ACC112 (cell line): Measurements from ENCODE around the gene LRRC3B.

ENCODE experiments used
- H2AFZ ChIP-seq: fragments of 200-600 bp; sonication (generic); one replicate; pipeline ENCODE4 v1.6.0; 2017; ENCODE audit warnings: antibody characterized with exemption, low read length; ENCODE audit not compliant: unreplicated experiment
- H3K27ac ChIP-seq: fragments of 200-600 bp; sonication (generic); 2 replicates; pipeline ENCODE4 v1.5.1; 2014; ENCODE audit warnings: low read depth, mild to moderate bottlenecking, antibody characterized with exemption, low read length, moderate library complexity
- H3K27me3 ChIP-seq: fragments of 200-600 bp; sonication (generic); 2 replicates; pipeline ENCODE4 v1.6.1; 2014; ENCODE audit warnings: mild to moderate bottlenecking, antibody characterized with exemption, low read length, moderate library complexity, mixed read lengths; ENCODE audit not compliant: insufficient read depth
- H3K36me3 ChIP-seq: fragments of 200-600 bp; sonication (generic); 2 replicates; pipeline ENCODE4 v1.6.1; 2016; ENCODE audit warnings: mild to moderate bottlenecking, antibody characterized with exemption, low read length, moderate library complexity, mixed read lengths; ENCODE audit not compliant: insufficient read depth
- H3K4me1 ChIP-seq: fragments of 200-600 bp; sonication (generic); one replicate; pipeline ENCODE4 v1.6.1; 2016; ENCODE audit warnings: low read length, mixed read lengths; ENCODE audit not compliant: insufficient read depth, unreplicated experiment, control insufficient read depth
- H3K4me3 ChIP-seq: fragments of 200-600 bp; sonication (generic); 2 replicates; pipeline ENCODE4 v1.5.1; 2014; ENCODE audit warnings: mild to moderate bottlenecking, low read depth, low read length
- H3K79me2 ChIP-seq: fragments of 200-600 bp; sonication (generic); one replicate; pipeline ENCODE4 v1.6.0; 2016; ENCODE audit warnings: low read length; ENCODE audit not compliant: control insufficient read depth, unreplicated experiment, insufficient read depth

Gene LRRC3B

DNA sequence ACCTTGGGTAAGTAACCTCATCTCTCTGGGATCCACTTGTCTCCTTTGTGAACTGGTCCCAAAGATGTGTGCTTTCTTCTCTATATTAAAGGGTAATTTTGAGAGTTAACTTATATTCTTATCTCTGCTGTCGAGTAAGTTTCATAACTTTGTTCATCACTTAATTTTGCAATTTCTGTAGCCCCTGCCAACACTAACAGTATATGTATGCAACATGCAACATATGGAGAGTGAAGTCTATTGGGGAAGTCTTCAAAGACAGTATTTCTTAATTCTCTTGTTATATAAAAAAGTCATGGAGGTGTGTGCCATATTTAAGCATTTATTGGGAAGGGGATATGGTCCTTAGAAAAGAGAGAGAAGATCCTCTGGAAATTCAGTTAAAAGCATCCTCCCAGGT, 85.9 kb downstream of the LRRC3B start:
- Histone ChIP-seq H3K27me3 (no peaks in the 10 kb centered on the region), H3K79me2 (no peaks in the 10 kb centered on the region), H3K36me3 (no peaks in the 10 kb centered on the region), H3K4me3 (no peak overlapping the region), H2AFZ (no peak overlapping the region), H3K4me1 (no peaks in the 10 kb centered on the region), H3K27ac (no peak overlapping the region)

DNA sequence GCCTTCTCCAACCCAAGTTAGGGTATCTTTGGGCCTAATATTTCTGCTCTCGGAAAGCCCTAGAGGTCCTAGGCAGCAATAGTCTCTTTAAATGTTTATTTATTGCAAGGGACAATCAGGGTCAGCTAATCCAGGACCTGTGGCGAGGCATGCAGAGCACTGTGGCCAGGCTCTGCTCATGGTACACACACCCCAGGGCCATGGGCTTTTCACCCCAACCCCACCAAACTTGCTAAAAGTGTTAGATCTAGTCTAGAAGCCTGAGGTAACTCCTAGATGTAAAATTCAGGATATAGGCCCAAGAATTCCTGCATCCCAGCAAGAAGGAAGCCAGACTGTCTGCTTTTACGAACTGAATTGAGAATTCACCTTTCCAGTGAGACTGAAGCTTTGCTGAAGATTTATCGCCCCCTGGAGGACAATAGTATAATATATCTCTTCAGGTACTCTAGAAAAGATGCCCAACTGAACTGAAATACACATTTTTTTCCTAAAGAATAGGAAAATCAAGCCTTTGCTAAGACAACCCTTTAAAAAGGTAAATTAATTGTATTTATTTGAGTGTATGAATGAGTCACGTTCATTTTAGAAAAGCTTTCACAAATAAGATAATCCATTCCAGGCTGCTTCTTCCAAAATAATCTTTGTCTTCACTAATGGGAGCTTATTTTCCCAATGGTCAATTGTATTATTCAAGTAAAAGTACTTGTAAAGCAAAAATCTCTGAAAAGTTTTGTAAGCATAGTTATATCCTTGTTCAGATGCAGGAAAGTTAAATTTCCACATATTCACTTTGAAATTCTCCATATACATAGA, 89.8 kb downstream of the LRRC3B start:
- Histone ChIP-seq H3K79me2 (no peaks in the 10 kb centered on the region), H3K4me1 (no peaks in the 10 kb centered on the region), H3K36me3 (no peaks in the 10 kb centered on the region), H3K4me3 (no peak overlapping the region), H2AFZ (no peak overlapping the region), H3K27ac (no peak overlapping the region), H3K27me3 (no peaks in the 10 kb centered on the region)

DNA sequence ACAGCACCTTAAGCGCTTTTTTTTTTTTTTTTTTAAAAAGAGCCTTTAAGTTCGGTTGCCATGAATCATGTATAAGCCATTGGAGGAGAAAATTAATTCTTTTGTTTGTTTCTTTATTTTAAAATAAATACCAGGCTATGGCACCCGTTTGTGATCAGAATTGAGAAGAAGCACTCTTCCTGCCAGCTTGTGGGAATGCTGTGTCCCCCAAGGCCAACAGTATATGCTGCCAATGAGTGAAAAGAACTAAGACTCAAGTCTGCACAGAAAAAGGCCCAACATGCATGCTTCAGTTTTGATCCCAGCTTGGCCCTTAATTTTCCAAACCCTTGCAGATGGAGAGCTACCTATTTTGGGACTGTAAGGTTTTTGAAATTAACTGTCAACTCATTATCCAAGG, 90.5 kb downstream of the LRRC3B start:
- no peaks in the 10 kb centered on the region for H3K27me3 ChIP-seq
- no peaks in the 10 kb centered on the region for H3K79me2 ChIP-seq
- H2AFZ ChIP-seq: no peak overlapping the region
- no peak overlapping the region for H3K4me3 ChIP-seq
- H3K36me3 ChIP-seq: no peaks in the 10 kb centered on the region
- no peak overlapping the region for H3K27ac ChIP-seq
- H3K4me1 ChIP-seq: no peaks in the 10 kb centered on the region

DNA sequence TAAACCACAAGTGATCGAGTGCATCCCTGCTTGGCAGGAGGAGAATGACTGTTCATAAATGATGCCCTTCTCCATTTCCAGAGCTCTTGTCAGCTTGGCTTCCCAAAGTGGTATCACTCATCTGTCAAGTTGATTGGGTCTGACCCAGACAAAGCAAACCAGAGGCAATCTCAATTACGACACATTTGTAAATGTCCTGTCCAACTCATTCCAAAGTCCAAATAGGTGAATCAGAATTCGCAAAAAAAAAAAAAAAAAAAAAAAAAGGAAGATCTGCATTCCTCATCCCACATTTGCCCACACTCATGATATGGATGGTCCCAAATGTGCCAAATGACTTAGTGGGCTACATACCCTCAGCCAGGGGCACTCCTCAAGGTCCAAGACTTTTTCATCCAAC, 91.9 kb downstream of the LRRC3B start:
- H3K79me2 ChIP-seq: no peaks in the 10 kb centered on the region
- H3K4me1 ChIP-seq: no peaks in the 10 kb centered on the region
- H3K36me3 ChIP-seq: no peaks in the 10 kb centered on the region
- no peak overlapping the region for H3K27ac ChIP-seq
- H2AFZ ChIP-seq: no peak overlapping the region
- no peak overlapping the region for H3K4me3 ChIP-seq
- H3K27me3 ChIP-seq: no peaks in the 10 kb centered on the region

DNA sequence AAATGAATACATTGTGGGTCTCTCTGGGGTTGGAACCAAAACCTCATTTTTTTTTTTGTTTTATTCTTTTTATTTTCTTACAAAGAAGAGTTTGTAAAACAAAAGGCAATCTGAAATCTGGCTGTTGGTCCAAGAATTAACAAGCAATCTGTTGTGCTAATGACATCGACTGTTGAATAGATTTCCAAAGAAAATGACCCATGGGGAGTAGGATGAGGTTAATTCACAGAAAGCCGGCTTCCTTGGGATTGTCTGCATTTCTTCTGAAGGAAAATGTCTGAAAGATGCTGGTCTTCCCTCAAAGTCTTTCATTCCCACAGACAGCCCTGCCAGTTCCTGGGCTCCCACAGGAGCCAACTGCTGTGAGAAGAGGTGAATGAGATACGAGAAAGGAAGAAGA, 92.9 kb downstream of the LRRC3B start:
- Histone ChIP-seq H3K27me3 (no peaks in the 10 kb centered on the region), H2AFZ (no peak overlapping the region), H3K36me3 (no peaks in the 10 kb centered on the region), H3K4me3 (no peak overlapping the region), H3K79me2 (no peaks in the 10 kb centered on the region), H3K4me1 (no peaks in the 10 kb centered on the region), H3K27ac (no peak overlapping the region)

DNA sequence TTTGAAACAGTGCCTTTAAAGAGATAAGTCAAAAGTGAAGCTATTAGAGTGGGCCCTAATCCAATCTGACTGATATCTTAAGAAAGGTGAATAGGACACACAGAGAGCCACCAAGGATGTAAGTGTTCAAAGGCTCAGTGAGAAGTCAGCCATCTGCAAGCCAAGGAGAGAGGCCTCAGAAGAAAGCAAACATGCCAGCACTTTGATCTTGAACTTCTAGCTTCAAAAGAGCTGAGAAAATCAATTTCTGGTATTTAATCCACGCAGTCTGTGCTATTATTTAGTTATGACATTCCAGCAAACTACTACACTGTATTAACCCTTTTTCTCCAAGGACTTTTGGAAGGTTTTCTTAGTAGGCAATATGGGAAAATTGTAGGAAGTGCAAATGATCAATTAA, 95.7 kb downstream of the LRRC3B start:
- H2AFZ ChIP-seq: no peak overlapping the region
- H3K79me2 ChIP-seq: no peaks in the 10 kb centered on the region
- H3K36me3 ChIP-seq: no peaks in the 10 kb centered on the region
- no peak overlapping the region for H3K4me3 ChIP-seq
- H3K4me1 ChIP-seq: no peaks in the 10 kb centered on the region
- H3K27me3 ChIP-seq: no peaks in the 10 kb centered on the region
- H3K27ac ChIP-seq: no peak overlapping the region

DNA sequence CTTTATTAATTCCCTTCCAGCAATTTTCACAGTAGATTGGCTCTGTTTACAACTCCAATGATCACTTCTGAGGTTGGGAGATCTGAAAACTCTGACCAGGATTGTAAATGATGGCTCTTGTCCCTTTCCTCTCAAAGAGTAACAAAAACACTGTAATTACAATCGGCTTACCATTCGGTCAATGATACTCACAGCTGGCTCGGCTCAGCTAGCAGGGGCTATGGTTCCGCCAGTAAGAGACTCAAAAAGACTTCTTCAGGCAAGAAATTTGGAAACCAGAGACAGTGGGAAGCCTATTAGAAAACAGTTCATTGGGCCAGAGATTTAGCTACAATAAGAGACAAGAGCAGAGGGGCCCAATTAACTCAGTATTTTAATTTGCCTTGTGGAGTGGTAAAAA, 96.6 kb downstream of the LRRC3B start:
- Histone ChIP-seq H3K4me1 (no peaks in the 10 kb centered on the region), H3K27me3 (no peaks in the 10 kb centered on the region), H3K4me3 (no peak overlapping the region), H3K79me2 (no peaks in the 10 kb centered on the region), H3K36me3 (no peaks in the 10 kb centered on the region), H2AFZ (no peak overlapping the region), H3K27ac (no peak overlapping the region)

DNA sequence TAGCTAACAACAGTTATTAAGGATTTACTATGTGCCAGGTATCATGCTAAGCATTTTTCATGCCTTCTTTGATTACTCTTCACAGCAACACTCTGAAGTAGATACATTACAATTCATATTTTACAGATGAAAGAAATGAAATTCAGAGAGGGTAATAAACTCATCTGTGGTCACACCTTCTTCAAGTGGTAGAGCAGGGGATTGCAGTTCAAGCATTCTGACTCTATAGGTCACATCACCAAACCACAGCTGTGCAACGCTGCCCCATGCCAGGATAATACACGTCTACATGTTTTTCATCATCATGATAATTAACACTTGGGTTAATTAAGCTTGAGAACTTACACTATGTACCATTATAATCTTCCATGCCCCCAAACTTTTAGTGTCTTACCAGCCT, 98.5 kb downstream of the LRRC3B start:
- no peaks in the 10 kb centered on the region for H3K79me2 ChIP-seq
- no peak overlapping the region for H3K27ac ChIP-seq
- H3K4me3 ChIP-seq: no peak overlapping the region
- no peaks in the 10 kb centered on the region for H3K36me3 ChIP-seq
- no peaks in the 10 kb centered on the region for H3K4me1 ChIP-seq
- H3K27me3 ChIP-seq: no peaks in the 10 kb centered on the region
- H2AFZ ChIP-seq: no peak overlapping the region

DNA sequence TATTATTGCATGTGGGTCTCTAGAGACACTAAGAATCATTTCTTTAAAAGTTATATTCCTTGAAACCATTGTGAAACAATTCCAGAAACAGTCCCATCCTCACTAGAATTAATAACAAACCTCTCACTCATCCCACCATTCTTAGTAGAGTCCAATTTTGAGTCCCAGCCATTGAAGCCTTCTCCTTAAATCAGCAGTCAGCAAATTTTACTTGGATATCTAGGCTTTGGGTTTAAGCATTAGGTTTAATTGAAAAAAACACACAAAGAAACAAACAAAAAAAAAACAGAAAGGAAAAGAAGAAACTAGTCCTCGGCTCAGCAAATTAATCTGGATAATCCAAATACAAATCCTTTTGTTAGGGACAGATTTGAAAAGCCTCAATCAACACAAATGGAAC, 109.3 kb downstream of the LRRC3B start:
- Histone ChIP-seq H3K27ac (no peak overlapping the region), H3K4me3 (no peak overlapping the region), H3K4me1 (no peaks in the 10 kb centered on the region), H2AFZ (no peak overlapping the region), H3K36me3 (no peaks in the 10 kb centered on the region), H3K79me2 (no peaks in the 10 kb centered on the region), H3K27me3 (no peaks in the 10 kb centered on the region)

DNA sequence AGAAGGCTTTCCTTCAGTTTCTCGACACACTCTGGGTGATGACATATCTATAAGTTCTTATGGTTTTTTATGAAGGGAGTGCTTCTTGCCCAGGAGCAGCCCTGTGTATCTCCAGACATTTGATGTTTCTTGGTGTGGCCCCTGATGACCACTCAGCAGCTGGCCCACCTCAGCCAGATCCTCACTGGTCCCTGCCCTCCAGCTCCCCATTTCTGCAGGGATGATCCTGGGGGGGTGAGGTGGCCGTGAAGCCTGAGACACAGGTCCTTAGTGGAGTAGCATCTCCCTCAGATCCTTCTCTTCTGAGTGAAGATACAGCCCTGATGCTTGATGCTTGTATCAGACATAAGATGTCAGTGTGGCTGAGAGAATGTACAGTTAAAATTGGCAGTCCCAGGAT, 127.7 kb downstream of the LRRC3B start:
- H3K27ac ChIP-seq: no peak overlapping the region
- H3K36me3 ChIP-seq: no peaks in the 10 kb centered on the region
- no peak overlapping the region for H3K4me3 ChIP-seq
- no peaks in the 10 kb centered on the region for H3K79me2 ChIP-seq
- H3K27me3 ChIP-seq: no peaks in the 10 kb centered on the region
- no peaks in the 10 kb centered on the region for H3K4me1 ChIP-seq
- no peak overlapping the region for H2AFZ ChIP-seq

DNA sequence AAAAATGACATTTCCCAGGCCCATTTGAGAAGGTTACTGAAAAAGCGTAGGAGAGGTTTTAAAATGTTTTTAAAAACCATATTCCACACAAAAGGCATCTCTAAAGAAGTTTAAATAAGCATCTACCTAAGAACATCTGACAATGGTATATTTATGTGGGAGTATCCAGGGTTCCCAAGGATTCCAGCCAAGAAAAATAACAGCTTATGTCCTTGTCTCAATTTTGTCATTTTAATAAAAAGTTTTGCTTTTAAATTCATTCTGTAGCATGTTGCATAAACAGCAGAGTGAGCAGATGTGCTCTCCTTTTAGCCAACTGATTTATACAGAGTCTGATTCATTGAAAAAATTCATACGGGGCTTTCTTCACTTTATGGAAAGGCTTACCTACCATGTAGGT, 129.9 kb downstream of the LRRC3B start:
- Histone ChIP-seq H2AFZ (no peak overlapping the region), H3K36me3 (no peaks in the 10 kb centered on the region), H3K4me3 (no peak overlapping the region), H3K79me2 (no peaks in the 10 kb centered on the region), H3K27ac (no peak overlapping the region), H3K27me3 (no peaks in the 10 kb centered on the region), H3K4me1 (no peaks in the 10 kb centered on the region)
